GM23338 (cell line): ENCODE data around the gene CHST15. TPM values are rescaled to one million over a fixed set of nuclear protein-coding genes. Genes with fewer than 3 reads are reported as not detected.

Experiments used
- ATAC-seq: fragments of 200-7000 bp; cut with Tn5 transposase; 3 replicates; pipeline ENCODE4 v1.9.1; 2020
- DNase-seq: peaks from one replicate; pipeline ENCODE4 v3.0.0-alpha.2; 2015; ENCODE audit warnings: low spot score
- H2AFZ ChIP-seq: fragments of 200-600 bp; sonication (generic); 2 replicates; pipeline ENCODE4 v1.8.0; 2016; ENCODE audit warnings: antibody characterized with exemption, mild to moderate bottlenecking, moderate library complexity
- H3F3A ChIP-seq: fragments of 200-600 bp; sonication (generic); replicated peaks from 2 replicates; pipeline ENCODE4 v1.8.0; 2017; ENCODE audit warnings: antibody characterized with exemption, mixed run types, low read depth
- H3K27ac ChIP-seq: fragments of 200-600 bp; sonication (generic); 2 replicates; pipeline ENCODE4 v1.6.1; 2016; ENCODE audit warnings: low read depth
- H3K27me3 ChIP-seq: fragments of 200-600 bp; sonication (generic); 2 replicates; pipeline ENCODE4 v1.8.0; 2016; ENCODE audit warnings: mild to moderate bottlenecking, mixed run types, moderate library complexity; ENCODE audit not compliant: insufficient read depth
- H3K36me3 ChIP-seq: fragments of 200-600 bp; sonication (generic); 2 replicates; pipeline ENCODE4 v1.8.0; 2016; ENCODE audit warnings: mild to moderate bottlenecking; ENCODE audit not compliant: insufficient read depth
- H3K4me1 ChIP-seq: fragments of 200-600 bp; sonication (generic); 2 replicates; pipeline ENCODE4 v1.8.0; 2016; ENCODE audit warnings: mild to moderate bottlenecking, moderate library complexity; ENCODE audit not compliant: insufficient read depth
- H3K4me2 ChIP-seq: fragments of 200-600 bp; sonication (generic); 2 replicates; pipeline ENCODE4 v1.7.1; 2017; ENCODE audit warnings: mixed run types
- H3K4me3 ChIP-seq: fragments of 200-600 bp; sonication (generic); 2 replicates; pipeline ENCODE4 v1.6.1; 2016; ENCODE audit warnings: mixed run types
- H3K79me2 ChIP-seq: fragments of 200-600 bp; sonication (generic); replicated peaks from 2 replicates; pipeline ENCODE4 v1.8.0; 2017; ENCODE audit warnings: mild to moderate bottlenecking; ENCODE audit not compliant: insufficient read depth
- H3K9me2 ChIP-seq: fragments of 200-600 bp; sonication (generic); 2 replicates; pipeline ENCODE4 v1.8.0; 2017; ENCODE audit not compliant: insufficient read depth
- H4K20me1 ChIP-seq: fragments of 200-600 bp; sonication (generic); replicated peaks from 2 replicates; pipeline ENCODE4 v1.8.0; 2017; ENCODE audit warnings: mild to moderate bottlenecking; ENCODE audit not compliant: insufficient read depth
- H3K27ac Mint-ChIP-seq: 2 replicates; pipeline ENCODE4 v1.8.0; 2020; ENCODE audit warnings: inconsistent platforms, mild to moderate bottlenecking, moderate library complexity, mixed read lengths
- H3K27me3 Mint-ChIP-seq: 3 replicates; pipeline ENCODE4 v1.8.0; 2022; ENCODE audit warnings: low read depth, mild to moderate bottlenecking, moderate library complexity, mixed read lengths, inconsistent platforms; ENCODE audit not compliant: insufficient read depth, poor library complexity
- H3K36me3 Mint-ChIP-seq: 3 replicates; pipeline ENCODE4 v1.8.0; 2021; ENCODE audit warnings: low read depth, mild to moderate bottlenecking, inconsistent platforms, moderate library complexity, mixed read lengths
- H3K4me1 Mint-ChIP-seq: 3 replicates; pipeline ENCODE4 v1.8.0; 2020; ENCODE audit warnings: mild to moderate bottlenecking, inconsistent platforms, mixed read lengths
- H3K4me3 Mint-ChIP-seq: 3 replicates; pipeline ENCODE4 v1.8.0; 2021; ENCODE audit warnings: moderate library complexity, mild to moderate bottlenecking, inconsistent platforms, mixed read lengths
- H3K9me3 Mint-ChIP-seq: 3 replicates; pipeline ENCODE4 v1.8.0; 2020; ENCODE audit warnings: moderate library complexity, mild to moderate bottlenecking, inconsistent platforms, mixed read lengths
- CREB1 ChIP-seq: fragments of 250-450 bp; sonication (Bioruptor Pico); IDR thresholded peaks from 2 replicates; pipeline ENCODE4 v1.5.0; 2020; ENCODE audit warnings: low read depth, mild to moderate bottlenecking, moderate library complexity
- CTCF ChIP-seq, 2 experiments: fragments of 200-600 bp in 1 of 2; sonication (generic) in 1 of 2; conservative IDR thresholded peaks; 2 replicates each; pipeline versions ENCODE4 v1.5.1 to v1.6.1; 2016 to 2017; ENCODE audit warnings: antibody characterized with exemption in 2 of 2, low read depth in 2 of 2, mild to moderate bottlenecking in 2 of 2, moderate library complexity in 1 of 2
- ETS1 ChIP-seq: IDR thresholded peaks from 2 replicates; pipeline ENCODE4 v1.6.1; 2016; ENCODE audit warnings: antibody characterized with exemption
- EZH2 ChIP-seq: fragments of 200-600 bp; sonication (generic); IDR thresholded peaks from one replicate; pipeline ENCODE4 v1.8.0; 2017; ENCODE audit warnings: antibody characterized with exemption, mild to moderate bottlenecking, low read depth; ENCODE audit not compliant: unreplicated experiment
- EZH2phosphoT487 ChIP-seq: fragments of 200-600 bp; sonication (generic); IDR thresholded peaks from one replicate; pipeline ENCODE4 v1.8.1; 2018; ENCODE audit warnings: antibody characterized with exemption; ENCODE audit not compliant: unreplicated experiment
- JUNB ChIP-seq: IDR thresholded peaks from one replicate; pipeline ENCODE4 v1.6.1; 2016; ENCODE audit warnings: antibody characterized with exemption; ENCODE audit not compliant: unreplicated experiment
- NANOG ChIP-seq: IDR thresholded peaks from 2 replicates; pipeline ENCODE4 v1.6.1; 2016; ENCODE audit warnings: antibody characterized with exemption, borderline replicate concordance
- POLR2AphosphoS5 ChIP-seq: IDR thresholded peaks from 2 replicates; pipeline ENCODE4 v1.6.1; 2016; ENCODE audit warnings: antibody characterized with exemption, low read depth
- REST ChIP-seq: IDR thresholded peaks from one replicate; pipeline ENCODE4 v1.6.1; 2018; ENCODE audit warnings: antibody characterized with exemption; ENCODE audit not compliant: unreplicated experiment
- STAT1 ChIP-seq: IDR thresholded peaks from one replicate; pipeline ENCODE4 v1.6.1; 2016; ENCODE audit warnings: antibody characterized with exemption; ENCODE audit not compliant: unreplicated experiment
- ZNF114 ChIP-seq: fragments of 250-450 bp; sonication (Bioruptor Pico); IDR thresholded peaks from 2 replicates; pipeline ENCODE4 v1.5.0; 2020; ENCODE audit warnings: mild to moderate bottlenecking, moderate library complexity
- ZNF331 ChIP-seq: fragments of 250-450 bp; sonication (Bioruptor Pico); IDR thresholded peaks from 2 replicates; pipeline ENCODE4 v1.5.0; 2020; ENCODE audit warnings: low read depth, mild to moderate bottlenecking, moderate library complexity
- ZNF462 ChIP-seq: fragments of 250-450 bp; sonication (Bioruptor Pico); IDR thresholded peaks from 2 replicates; pipeline ENCODE4 v1.5.0; 2020; ENCODE audit warnings: mild to moderate bottlenecking, moderate library complexity
- polyA plus RNA-seq: library from polyadenylated mRNA; unstranded; fragments of >200 nt; fragmentation: Nextera tagmentation; extraction: Ambion mirVana; gene quantifications from 2 replicates; pipeline ENCODE4 v1.2.1, GENCODE V29; 2016
- total RNA-seq: library from RNA; depleted of rRNA; stranded (reverse); fragments of >200 nt; shearing (Covaris generic); gene quantifications from 2 replicates; pipeline ENCODE4 v1.2.3, GENCODE V29; 2014

The CHST15 gene
- total and polyA plus RNA-seq, 2 experiments from 2014 or later: 2.6 to 11.2 TPM

GRCh38 chr10:124126145-124126982 is 33.0 kb upstream of the CHST15 start:
- Histone ChIP-seq H2AFZ (no peak overlapping the region), H3K27me3 (no peaks in the 10 kb centered on the region), H3K36me3 (no peaks in the 10 kb centered on the region), H3K4me1 (no peaks in the 10 kb centered on the region), H3K27ac (no peak overlapping the region), H3K4me3 (no peak overlapping the region), H3K79me2 (no peaks in the 10 kb centered on the region), H3F3A (no peaks in the 10 kb centered on the region), H3K4me2 (no peak overlapping the region), H3K9me2 (no peaks in the 10 kb centered on the region), H4K20me1 (no peaks in the 10 kb centered on the region)
- Mint-ChIP-seq H3K27me3 (no peaks in the 10 kb centered on the region), H3K27ac (no peak overlapping the region), H3K4me1 (0 out of 3 replicates have a peak, but pooled peaks cover 2% of the 10 kb centered on the region), H3K36me3 (no peaks in the 10 kb centered on the region), H3K4me3 (no peak overlapping the region), H3K9me3 (no peaks in the 10 kb centered on the region)
- no peak for DNase-seq
- no peak for TF ChIP-seq CTCF (conservative IDR thresholded peaks at IDR 0.05; ENCODE audit: low read depth in 2 of 2)
- no peak for TF ChIP-seq REST
- no peak for TF ChIP-seq EZH2phosphoT487
- no peak for TF ChIP-seq JUNB
- no peak for TF ChIP-seq POLR2AphosphoS5
- no peak for TF ChIP-seq ZNF331 (CRISPR knock-in tag)
- no peak for TF ChIP-seq STAT1
- no peak for TF ChIP-seq EZH2
- TF ChIP-seq CREB1: no peak
- no peak for TF ChIP-seq ZNF462 (CRISPR knock-in tag)
- no peak for TF ChIP-seq NANOG
- TF ChIP-seq ETS1: no peak
- TF ChIP-seq ZNF114: no peak
- no peak for ATAC-seq
